Activated CD8-positive, alpha-beta memory T cell treated with anti-CD3 and anti-CD28 coated beads for 36 hours (primary cell): ENCODE results near the gene GNAI2. TPM values are rescaled to one million over a fixed set of nuclear protein-coding genes. Genes with fewer than 3 reads are reported as not detected.
"Not testable (repeated sequence)": the region's sequence is repeated elsewhere in the genome, so short reads cannot be mapped to it uniquely, and the experiment has no call there.

Source experiments
- CTCF ChIA-PET: fragments of 350-600 bp; sonication (Branson Sonifier 250); formaldehyde crosslinking; loops from one replicate; lab custom pipeline; 2021; ENCODE audit warnings: antibody characterized with exemption; lab: Charles Lee
- POLR2A ChIA-PET: fragments of 350-600 bp; sonication (Branson Sonifier 250); formaldehyde crosslinking; loops from one replicate; lab custom pipeline; 2021; ENCODE audit warnings: antibody characterized with exemption; lab: Charles Lee
- total RNA-seq, 2 experiments: library from RNA; stranded (reverse); gene quantifications; one replicate each; pipeline ENCODE4 v1.2.3, GENCODE V29; 2021

GNAI2 gene
- total RNA-seq, 2 experiments from 2014 or later: 239 to 242 TPM

DNA sequence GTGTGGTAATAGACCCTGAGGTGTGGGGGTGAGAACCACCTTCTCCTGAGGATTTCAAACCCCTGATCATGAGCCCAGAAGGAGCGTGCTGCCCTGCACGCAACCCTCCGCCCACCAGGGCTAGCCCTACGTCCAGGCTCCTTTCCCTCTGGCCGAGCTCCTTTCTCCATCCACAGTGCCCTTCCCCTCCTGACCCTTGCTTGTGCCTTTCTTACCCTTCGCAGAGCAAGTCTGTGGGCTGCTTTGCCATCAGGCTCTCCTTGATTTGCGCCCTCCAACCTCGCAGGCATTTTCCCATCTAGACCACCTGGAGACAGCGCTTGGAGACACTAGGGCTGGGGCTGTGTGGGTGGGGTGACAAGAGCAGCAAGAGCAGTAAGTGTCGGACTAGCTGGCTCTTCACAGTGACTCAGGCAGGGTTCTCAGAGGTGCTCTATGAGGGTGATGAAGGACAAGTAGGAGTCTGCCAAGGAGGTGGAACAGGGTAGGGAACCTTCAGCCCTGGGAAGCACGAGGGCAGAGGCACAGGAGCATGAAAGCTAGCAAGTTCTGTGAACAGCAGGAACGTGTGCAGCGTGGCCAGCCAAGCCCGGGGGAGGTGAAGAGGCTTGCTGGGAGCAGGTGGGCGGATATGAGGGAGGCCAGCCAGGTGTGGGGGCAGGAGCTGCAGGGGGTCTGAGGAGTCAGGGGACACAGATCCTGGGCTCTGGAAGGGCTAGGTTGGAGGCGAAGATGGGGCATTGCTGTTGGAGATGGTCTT is 33.5 kb upstream of the GNAI2 start:
- CTCF ChIA-PET: interaction anchor here (0.6 to 5.8 kb wide), 6 partner anchors 8 to 144 kb away, joined by 3 to 32 read pairs (median 4); no protein-coding TSS in a partner anchor
- POLR2A ChIA-PET: no interaction called here

DNA sequence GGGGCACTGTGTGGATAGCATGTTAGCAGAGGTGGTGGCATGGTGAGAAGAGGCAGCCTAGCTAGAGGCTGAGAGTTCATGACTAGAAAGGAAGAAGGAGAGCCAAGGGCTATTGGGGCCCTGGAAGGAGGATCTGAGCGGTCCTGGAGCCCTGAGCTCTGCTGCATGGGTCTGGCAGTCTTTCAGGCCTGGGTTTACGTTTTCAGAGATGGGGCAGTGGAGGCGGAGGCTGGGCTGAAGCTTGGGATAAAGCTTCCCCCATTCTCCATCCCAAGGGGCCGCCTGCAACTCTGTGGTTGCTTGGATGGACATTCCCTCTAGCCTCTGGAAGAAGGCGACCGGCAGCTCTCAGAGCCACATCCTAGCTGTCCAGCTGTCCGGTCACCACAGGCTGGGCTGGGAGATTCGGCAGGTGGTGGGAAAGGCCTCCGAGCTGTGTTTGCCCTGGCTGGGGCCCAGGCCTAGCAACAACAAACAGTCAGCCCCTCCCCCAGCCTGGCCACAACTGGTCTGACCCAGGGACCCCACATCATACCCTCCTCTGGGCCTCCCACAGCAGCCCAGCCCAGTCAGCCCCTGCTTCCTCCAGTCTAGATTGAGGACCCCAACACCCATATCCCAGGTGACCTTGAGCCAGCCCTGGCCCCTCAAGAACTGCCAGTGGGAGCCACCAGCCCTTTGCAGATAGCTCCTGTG is 32.7 kb upstream of the GNAI2 start:
- POLR2A ChIA-PET: no interaction called here
- CTCF ChIA-PET: interaction anchor here (1.2 to 5.8 kb wide), 4 partner anchors 9 to 53 kb away, joined by 3 to 32 read pairs (median 5); no protein-coding TSS in a partner anchor

DNA sequence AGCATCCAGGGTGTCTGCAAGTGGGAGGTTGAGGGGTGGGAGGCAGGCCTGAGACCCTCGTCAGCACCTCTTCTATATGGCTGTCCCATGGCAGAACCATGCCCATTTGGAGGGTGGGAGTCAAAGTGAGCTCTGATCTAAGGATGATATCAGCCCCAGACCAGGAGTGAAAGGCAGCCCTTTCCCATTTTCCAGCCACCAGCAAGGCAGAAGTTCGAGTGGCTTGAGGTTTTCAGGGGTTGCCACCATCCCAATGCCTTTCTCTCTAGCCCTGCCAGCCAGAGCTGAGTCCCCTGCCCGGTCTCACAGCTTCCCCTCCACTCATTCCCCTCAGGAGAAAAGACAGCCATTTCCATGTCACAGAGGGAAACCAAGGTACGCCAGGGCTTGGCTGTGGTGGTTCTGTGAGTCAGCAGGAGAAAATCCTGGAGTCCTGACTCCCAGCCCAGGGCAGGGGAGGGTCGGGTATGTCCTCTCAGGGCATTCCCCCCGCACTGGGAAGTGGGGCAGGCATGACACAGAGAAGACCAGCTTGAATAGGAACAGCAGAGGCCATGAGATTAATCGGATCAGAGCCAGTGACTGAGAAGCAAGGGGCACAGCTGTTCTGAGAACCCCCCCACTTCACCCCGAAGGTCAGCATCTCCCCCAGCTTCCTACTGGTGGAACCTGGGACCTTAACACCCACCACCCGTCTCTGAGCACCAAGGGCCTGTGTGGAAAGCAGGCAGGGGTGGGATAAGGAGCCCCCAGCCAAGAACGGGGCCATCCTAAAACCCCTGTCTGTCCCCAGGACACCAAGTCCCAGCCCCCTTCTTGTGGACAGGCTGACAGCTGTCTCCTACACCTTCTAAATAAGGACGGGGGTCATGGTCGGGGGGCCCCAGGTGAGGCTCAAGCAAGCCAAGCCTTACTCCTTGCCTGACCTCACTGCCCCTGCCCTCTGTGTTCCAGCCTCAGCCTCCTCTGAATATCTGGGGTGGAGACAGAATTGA is 31.9 kb upstream of the GNAI2 start:
- ChIA-PET CTCF (interaction anchor here (1.2 to 5.8 kb wide), 5 partner anchors 10 to 52 kb away, joined by 3 to 32 read pairs (median 5); no protein-coding TSS in a partner anchor), POLR2A (no interaction called here)

DNA sequence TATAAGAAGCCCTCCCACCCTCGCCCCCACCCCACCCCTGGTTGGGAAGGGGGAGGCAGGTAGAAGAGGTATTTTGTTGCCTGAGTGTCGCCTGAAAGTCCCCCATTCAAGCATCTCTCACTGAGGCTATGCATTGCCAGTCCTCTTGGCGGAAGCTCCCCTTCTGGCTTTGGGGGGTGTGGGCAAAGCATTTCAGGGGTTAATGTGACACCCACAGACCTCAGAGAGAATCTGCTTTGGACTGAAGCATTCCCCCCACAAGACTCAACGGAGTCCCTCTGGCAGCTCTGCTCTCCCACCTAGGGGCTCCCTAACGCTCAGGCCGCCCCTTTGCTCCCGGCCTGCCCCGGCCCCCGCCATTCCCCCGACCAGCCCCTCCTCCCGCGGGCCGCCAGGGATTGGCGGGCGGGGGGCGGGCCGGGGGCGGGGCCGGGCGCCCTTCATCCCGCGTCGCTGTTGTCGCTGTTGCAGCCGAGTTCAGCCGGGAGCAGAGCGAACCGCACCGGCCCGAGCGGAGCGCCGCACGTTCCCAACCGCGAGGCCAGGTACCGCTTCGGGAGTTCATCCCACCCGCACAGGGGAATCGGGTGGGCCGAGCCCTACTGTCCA is 31.1 kb upstream of the GNAI2 start, which contains the start of gene SLC38A3:
TSS of gene SLC38A3 (plus strand) at position 468 of the 609 bp plus-strand sequence. CDS start 8,929 bp downstream, outside the sequence.
- CTCF ChIA-PET: interaction anchor here (1.2 to 5.8 kb wide), 3 partner anchors 11 to 30 kb away, joined by 3 to 32 read pairs (median 9); no protein-coding TSS in a partner anchor
- POLR2A ChIA-PET: no interaction called here

DNA sequence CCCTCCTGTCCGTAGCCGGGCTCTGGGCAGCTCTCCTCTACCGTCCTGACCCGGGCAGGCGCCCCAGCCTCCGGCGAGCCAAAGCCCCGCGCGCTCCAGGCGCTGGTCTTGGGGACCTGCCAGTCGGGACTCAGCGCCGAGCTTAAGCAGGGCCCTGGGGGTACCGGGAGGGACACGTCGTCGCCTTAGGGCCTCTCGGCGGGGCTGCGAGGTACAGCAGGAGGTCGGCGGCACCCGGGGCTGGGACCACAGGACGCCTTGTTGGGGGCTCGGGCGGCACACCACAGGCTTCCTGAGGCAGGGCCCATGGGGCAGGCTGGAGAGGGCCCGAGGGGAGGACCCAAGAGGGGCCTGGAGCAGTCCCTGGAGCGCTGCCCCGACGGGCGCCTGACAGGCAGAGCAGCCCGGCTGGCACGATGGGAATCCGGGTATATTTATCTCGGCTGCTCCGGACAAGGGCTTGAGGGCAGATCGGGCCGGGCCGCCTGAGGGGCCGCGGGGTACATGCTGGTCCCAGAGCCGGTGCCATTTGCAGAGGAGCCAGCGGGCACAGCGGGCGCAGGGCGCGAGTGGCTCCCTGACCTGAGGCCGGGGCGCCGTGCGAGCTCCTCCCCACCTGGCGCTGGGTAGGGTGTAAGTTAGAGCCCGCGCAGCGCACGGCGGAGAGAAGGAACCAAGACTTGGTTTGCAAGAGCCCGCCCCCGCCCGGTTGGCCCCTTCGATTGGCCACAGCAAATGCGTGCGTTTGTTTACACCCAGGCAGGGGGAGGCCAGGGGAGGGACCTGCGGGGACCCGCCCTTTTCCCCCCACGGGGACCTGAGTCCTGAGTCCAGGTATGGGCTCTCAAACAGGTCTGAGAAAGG is 30.4 kb upstream of the GNAI2 start:
- CTCF ChIA-PET: interaction anchor here (2.5 to 5.8 kb wide), 2 partner anchors 12 to 20 kb away, joined by 9 to 32 read pairs; no protein-coding TSS in a partner anchor
- POLR2A ChIA-PET: no interaction called here

DNA sequence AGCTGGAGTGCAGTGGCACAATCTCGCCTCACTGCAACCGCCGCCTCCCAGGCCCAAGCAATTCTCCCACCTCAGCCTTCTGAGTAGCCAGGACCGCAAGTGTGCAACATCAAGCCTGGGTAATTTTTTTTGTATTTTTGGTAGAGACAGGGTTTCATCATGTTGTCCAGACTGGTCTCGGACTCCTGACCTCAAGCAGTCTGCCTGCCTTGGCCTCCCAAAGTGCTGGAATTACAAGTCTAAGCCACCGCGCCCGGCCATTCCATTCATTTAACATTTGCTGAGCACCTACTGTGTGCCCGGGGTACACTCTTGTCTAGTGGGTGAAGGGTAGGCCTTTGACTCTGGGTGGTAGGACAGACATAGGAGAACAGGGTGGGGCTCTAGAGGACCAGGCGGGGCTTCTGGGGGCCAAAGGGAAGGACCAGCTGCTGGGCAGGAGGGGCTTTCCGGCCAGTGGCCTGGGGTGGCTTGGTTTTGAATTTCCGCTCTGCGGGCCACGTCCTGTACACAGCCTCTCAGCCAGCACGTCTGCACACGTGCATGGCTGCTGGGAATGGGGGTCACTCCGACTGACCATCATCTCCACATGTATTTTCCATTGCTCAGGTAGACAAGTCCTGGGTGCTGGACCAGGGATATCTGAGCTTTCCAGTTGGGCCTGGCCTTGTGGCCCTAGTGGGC is 28.5 kb upstream of the GNAI2 start:
- POLR2A ChIA-PET: no interaction called here
- CTCF ChIA-PET: interaction anchor here (1.5 to 6.0 kb wide), 3 partner anchors 14 to 85 kb away, joined by 3 to 33 read pairs (median 32); partner anchors contain the start of genes GNAT1 and IFRD2

DNA sequence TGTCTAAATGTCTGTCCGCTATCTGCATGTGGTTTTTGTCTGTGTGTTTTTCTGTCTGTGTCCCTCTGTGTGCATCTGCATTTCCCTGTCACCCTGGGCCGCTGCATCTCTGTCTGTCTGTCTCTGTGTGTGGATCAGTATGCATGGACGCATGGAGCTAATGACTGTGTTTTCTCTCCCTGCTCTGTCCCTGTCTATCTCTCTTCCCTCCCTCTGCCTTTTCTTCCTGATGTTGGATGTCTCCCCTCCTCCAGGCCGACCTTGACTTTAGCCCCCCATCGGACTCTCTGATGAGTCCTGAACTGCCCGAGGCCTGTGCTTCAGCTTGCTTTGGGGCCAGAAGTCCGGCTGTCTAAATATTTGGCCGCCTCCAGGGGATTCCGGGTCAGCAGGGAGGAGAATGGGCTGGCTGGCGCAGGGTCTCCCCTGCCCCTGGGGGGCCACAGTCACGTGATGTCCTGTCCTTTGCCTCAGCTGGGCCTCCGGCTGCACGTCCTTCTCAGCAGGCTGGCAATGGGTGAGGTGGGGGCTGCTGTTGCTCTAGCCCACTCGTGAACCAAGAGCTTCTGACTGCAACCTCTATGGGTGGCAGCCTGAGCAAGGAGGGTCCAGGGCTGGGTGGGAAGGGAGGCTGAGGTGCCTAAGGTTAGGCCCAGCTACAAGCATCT is 27.2 kb upstream of the GNAI2 start:
- ChIA-PET CTCF (interaction anchor here (1.2 to 6.0 kb wide), 3 partner anchors 16 to 84 kb away, joined by 3 to 33 read pairs (median 3); partner anchors contain the start of genes GNAT1 and IFRD2), POLR2A (no interaction called here)

DNA sequence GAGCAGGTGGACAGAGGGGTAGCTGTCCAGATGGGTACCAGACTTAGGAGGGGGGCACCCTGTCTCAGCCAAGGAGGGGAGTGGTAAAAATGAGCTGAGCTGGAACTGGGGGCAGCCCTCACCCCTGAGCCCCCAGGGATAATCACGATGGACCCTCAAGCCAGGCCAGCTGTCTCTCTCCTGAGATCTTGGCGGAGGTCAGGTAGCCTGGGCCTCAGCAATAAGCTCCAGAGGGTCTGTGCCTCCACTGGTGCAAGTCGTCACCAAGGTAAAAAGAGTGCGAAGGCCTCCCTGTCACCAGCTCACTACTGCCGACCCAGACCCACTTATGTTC is 25.9 kb upstream of the GNAI2 start:
- POLR2A ChIA-PET: no interaction called here
- CTCF ChIA-PET: interaction anchor here (1.0 to 6.0 kb wide), 3 partner anchors 9 to 17 kb away, joined by 4 to 33 read pairs (median 7); partner anchors contain the start of gene GNAT1

DNA sequence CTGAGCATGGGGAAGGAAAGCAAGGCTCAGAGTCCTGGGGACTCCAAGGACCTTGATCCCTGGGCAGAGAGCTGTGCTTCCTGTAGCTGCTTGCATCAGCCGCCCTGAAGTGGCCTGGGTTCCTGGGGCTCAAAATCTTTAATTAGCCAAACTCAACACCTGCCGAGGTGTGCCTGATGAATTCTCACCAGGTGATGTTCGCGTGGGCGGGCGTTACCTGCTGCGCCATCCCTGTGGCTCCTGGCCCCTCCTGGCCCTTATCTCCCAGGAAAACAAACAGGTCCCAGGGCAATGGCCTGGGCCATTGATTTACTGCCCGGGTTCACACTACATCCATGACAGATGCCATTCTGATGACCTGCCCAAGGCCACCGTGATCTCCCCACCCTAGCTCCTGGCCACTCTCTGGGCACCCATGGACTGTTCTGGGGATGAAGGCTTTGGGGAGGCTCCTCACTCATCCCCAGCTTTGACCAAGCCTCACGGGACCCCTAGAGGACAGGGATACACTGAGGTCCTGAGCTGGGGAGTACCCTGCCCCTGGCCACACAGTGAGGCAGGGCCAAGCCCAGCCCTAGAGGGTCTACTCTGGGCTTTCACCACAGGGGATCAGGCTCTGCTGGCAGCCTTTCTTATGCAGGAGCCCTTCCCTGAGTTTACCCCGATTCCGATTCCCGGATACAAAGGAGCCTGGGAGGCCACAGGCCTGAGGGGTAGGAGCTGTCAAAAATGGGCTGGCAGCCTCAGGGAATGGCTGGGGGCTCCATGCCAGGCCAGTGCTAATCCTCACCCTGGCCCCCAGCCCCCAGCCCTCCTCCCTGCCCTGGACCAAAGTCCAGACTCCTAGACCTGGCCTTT is 25.3 kb upstream of the GNAI2 start:
- ChIA-PET POLR2A (no interaction called here), CTCF (interaction anchor here (0.8 to 6.0 kb wide), 5 partner anchors 9 to 18 kb away, joined by 3 to 33 read pairs (median 6); partner anchors contain the start of gene GNAT1)

DNA sequence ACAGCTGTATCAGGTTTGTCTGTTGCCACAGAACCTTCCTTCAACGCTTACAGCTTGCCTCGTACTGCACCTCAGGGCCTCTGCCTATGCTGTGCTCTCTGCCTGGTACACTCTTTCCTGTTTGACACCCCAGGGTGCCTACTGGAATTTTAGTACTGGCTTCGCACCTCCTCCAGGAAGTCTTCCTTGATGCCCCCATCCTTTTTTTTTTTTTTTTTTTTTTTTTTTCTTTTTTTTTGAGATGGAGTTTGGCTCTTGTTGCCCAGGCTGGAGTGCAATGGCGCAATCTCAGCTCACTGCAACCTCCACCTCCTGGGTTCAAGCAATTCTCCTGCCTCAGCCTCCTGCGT is 24.7 kb upstream of the GNAI2 start:
- CTCF ChIA-PET: interaction anchor here (0.6 to 6.0 kb wide), 5 partner anchors 13 to 219 kb away, joined by 3 to 33 read pairs (median 3); partner anchors contain the start of gene GNAT1
- POLR2A ChIA-PET: not testable (repeated sequence)

DNA sequence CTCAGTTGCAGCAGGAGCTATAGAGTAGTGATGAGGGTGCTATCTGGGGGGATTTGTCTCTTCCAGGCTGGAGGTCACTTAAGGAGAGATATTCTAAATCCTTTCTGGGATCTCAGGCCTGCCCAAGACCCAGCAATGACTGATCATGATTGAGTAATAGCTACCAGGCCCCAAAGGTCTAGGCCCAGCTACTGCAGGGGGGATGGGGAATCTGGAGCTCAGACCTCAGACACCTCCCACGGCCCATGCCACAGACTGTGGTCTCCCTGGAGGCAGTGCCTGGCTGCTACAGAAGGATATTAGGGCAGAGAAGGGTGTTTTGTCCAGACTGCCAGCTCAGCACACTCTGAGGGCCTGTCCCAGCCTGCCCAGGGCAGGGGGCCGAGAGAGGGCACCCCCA is 24.1 kb upstream of the GNAI2 start:
- ChIA-PET CTCF (interaction anchor here (0.6 to 6.0 kb wide), 6 partner anchors 10 to 220 kb away, joined by 3 to 33 read pairs (median 4); partner anchors contain the start of gene GNAT1), POLR2A (no interaction called here)

DNA sequence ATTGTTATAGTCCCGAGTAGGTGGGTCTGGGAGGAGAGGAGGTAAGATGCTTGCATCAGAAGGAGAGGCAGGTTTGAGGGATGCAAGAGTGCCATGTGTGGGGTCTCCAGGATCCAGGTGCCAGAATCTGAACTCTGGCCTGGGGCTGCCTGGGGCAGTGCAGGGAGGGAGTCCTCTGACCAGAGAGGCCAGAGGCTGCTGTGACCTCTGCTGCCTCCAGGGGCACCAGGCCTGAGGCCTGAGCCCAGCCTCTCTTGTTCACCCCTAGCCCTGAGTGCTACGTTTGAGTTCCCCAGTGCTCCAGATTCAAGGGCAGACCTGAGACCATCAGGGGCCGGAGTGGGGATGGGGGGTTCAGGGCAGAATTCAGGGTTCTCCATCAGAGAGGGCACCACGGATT is 23.5 kb upstream of the GNAI2 start:
- ChIA-PET POLR2A (no interaction called here), CTCF (interaction anchor here (0.9 to 6.0 kb wide), 4 partner anchors 9 to 52 kb away, joined by 3 to 33 read pairs (median 6); partner anchors contain the start of gene GNAT1)

DNA sequence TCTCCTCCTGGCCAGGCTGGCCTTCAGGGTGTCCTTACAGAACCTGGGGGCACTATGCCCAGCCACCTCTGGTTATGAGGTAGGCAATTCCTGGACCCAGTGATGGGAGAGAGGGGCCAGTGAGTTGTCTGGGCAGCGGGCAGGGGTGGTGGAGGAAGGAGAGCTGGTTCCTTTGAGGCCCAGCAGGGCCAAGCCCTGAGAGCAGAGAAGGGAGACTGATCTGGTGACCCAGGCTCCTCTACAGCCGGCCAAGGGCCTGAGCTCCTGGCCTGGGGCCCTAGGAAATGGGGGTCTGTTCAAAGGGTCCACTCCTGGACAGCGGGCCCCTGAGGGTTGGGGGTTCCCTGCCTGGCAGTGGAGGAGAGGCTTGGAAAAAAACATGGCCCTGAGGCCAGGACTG is 23.0 kb upstream of the GNAI2 start:
- ChIA-PET CTCF (interaction anchor here (1.0 to 6.0 kb wide), 3 partner anchors 9 to 34 kb away, joined by 3 to 33 read pairs (median 5); partner anchors contain the start of gene GNAT1), POLR2A (no interaction called here)

DNA sequence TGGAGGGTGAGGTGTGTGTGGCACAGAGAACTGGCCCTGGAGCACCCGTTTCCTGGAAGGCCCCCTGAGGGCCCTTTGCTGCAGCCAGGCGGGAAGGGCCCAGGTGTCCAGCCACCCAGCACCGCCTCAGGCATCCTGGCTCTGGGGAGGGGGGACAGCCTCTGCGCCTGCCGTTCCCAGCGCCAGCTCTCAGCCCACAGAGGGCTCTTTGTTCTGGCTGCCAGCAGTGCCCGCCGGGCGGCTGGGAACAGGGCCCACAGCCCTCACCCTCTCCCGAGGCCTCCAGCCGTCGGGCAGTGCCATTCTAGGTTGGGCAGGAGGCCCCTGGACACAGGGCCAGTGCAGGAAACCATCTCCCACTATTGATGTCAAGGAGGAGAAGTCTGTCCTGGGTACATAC is 22.6 kb upstream of the GNAI2 start:
- ChIA-PET CTCF (interaction anchor here (1.0 to 6.0 kb wide), 3 partner anchors 8 to 34 kb away, joined by 3 to 33 read pairs (median 5); partner anchors contain the start of gene GNAT1), POLR2A (no interaction called here)

DNA sequence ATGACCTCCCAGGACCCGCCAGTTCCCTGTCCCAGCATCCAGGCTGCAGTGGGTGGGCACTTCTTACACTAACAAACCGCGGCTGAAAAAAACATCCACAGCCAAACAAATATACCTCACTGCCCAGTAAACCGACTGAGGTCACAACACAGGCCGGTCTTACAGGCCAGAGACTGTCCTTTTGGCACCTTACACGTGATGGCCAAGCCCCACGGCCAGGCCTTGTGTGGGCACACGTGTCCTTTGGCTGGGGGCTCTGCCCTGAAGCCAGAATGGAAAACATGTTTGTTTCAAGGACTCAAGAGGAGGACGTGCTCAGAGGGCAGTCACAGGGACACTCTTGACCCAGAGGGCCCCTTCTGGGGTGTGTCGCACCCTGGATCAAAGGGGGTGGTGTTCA is 21.2 kb upstream of the GNAI2 start:
- POLR2A ChIA-PET: no interaction called here
- CTCF ChIA-PET: interaction anchor here (1.5 to 1.6 kb wide), 2 partner anchors 10 to 20 kb away, joined by 7 read pairs; no protein-coding TSS in a partner anchor
